ENCODE results near the gene ADGRG3. TPM values are rescaled to one million over a fixed set of nuclear protein-coding genes. Genes with fewer than 3 reads are reported as not detected.

Gene ADGRG3
- total and polyA plus RNA-seq, 9 of the 15 experiments (the other 6 are each of a cell fraction or from before 2014, with no cell fraction given): 0.09 to 0.52 (median 0.14) TPM; not detected in 3

- TF ChIP-seq BRCA1 (IDR thresholded peaks at IDR 0.05) (no peak), BRCA1 (CRISPR knock-in tag; IDR thresholded peaks at IDR 0.05) (no peak), ZNF184 (CRISPR knock-in tag; IDR thresholded peaks at IDR 0.05) (no peak), DPF2 (IDR thresholded peaks at IDR 0.05) (0 out of 2 replicates have a peak, but pooled peaks have one; percentile 24), ZBTB7A (IDR thresholded peaks at IDR 0.05; ENCODE audit: borderline replicate concordance, control insufficient read depth, low read depth, low read length) (no peak), TAF1 (IDR thresholded peaks at IDR 0.05; ENCODE audit: control insufficient read depth, extremely low read depth, insufficient read depth, low read length, severe bottlenecking) (no peak), RBBP5 (IDR thresholded peaks at IDR 0.05; ENCODE audit: borderline replicate concordance, insufficient read depth, low read length, poor library complexity, severe bottlenecking) (no peak), CBFB (CRISPR knock-in tag; IDR thresholded peaks at IDR 0.05) (no peak), PHB2 (IDR thresholded peaks at IDR 0.05; ENCODE audit: low read depth) (no peak), KDM5B (IDR thresholded peaks at IDR 0.05; ENCODE audit: insufficient replicate concordance, low read depth, low read length) (peak; percentile 87), ZC3H11A (IDR thresholded peaks at IDR 0.05; ENCODE audit: low read depth, low read length) (no peak), OTX1 (CRISPR knock-in tag; IDR thresholded peaks at IDR 0.05) (peak; percentile 78; the same call in 1 of the 2 replicates), ZNF79 (CRISPR knock-in tag; IDR thresholded peaks at IDR 0.05; ENCODE audit: low read depth) (no peak), DMBX1 (CRISPR knock-in tag; IDR thresholded peaks at IDR 0.05; ENCODE audit: borderline replicate concordance) (no peak)
- TF ChIP-seq, protein P1, sequence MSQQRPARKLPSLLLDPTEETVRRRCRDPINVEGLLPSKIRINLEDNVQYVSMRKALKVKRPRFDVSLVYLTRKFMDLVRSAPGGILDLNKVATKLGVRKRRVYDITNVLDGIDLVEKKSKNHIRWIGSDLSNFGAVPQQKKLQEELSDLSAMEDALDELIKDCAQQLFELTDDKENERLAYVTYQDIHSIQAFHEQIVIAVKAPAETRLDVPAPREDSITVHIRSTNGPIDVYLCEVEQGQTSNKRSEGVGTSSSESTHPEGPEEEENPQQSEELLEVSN (IDR thresholded peaks at IDR 0.05; ENCODE audit: borderline replicate concordance in 1 of 2, extremely low read depth in 1 of 2, insufficient read depth in 1 of 2, insufficient read length in 1 of 2, low read depth in 1 of 2, low read length in 1 of 2, poor library complexity in 1 of 2, severe bottlenecking in 1 of 2): no peak
- TF ChIP-seq, protein P2, sequence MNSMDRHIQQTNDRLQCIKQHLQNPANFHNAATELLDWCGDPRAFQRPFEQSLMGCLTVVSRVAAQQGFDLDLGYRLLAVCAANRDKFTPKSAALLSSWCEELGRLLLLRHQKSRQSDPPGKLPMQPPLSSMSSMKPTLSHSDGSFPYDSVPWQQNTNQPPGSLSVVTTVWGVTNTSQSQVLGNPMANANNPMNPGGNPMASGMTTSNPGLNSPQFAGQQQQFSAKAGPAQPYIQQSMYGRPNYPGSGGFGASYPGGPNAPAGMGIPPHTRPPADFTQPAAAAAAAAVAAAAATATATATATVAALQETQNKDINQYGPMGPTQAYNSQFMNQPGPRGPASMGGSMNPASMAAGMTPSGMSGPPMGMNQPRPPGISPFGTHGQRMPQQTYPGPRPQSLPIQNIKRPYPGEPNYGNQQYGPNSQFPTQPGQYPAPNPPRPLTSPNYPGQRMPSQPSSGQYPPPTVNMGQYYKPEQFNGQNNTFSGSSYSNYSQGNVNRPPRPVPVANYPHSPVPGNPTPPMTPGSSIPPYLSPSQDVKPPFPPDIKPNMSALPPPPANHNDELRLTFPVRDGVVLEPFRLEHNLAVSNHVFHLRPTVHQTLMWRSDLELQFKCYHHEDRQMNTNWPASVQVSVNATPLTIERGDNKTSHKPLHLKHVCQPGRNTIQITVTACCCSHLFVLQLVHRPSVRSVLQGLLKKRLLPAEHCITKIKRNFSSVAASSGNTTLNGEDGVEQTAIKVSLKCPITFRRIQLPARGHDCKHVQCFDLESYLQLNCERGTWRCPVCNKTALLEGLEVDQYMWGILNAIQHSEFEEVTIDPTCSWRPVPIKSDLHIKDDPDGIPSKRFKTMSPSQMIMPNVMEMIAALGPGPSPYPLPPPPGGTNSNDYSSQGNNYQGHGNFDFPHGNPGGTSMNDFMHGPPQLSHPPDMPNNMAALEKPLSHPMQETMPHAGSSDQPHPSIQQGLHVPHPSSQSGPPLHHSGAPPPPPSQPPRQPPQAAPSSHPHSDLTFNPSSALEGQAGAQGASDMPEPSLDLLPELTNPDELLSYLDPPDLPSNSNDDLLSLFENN (IDR thresholded peaks at IDR 0.05; ENCODE audit: low read depth in 2 of 2, low read length in 2 of 2): peak in 1 of 2 experiments; percentile 93; a peak in 2 of 4 replicates
- TF ChIP-seq, protein P3, sequence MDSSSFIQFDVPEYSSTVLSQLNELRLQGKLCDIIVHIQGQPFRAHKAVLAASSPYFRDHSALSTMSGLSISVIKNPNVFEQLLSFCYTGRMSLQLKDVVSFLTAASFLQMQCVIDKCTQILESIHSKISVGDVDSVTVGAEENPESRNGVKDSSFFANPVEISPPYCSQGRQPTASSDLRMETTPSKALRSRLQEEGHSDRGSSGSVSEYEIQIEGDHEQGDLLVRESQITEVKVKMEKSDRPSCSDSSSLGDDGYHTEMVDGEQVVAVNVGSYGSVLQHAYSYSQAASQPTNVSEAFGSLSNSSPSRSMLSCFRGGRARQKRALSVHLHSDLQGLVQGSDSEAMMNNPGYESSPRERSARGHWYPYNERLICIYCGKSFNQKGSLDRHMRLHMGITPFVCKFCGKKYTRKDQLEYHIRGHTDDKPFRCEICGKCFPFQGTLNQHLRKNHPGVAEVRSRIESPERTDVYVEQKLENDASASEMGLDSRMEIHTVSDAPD (CRISPR knock-in tag; IDR thresholded peaks at IDR 0.05): no peak
- TF ChIP-seq, protein P4, sequence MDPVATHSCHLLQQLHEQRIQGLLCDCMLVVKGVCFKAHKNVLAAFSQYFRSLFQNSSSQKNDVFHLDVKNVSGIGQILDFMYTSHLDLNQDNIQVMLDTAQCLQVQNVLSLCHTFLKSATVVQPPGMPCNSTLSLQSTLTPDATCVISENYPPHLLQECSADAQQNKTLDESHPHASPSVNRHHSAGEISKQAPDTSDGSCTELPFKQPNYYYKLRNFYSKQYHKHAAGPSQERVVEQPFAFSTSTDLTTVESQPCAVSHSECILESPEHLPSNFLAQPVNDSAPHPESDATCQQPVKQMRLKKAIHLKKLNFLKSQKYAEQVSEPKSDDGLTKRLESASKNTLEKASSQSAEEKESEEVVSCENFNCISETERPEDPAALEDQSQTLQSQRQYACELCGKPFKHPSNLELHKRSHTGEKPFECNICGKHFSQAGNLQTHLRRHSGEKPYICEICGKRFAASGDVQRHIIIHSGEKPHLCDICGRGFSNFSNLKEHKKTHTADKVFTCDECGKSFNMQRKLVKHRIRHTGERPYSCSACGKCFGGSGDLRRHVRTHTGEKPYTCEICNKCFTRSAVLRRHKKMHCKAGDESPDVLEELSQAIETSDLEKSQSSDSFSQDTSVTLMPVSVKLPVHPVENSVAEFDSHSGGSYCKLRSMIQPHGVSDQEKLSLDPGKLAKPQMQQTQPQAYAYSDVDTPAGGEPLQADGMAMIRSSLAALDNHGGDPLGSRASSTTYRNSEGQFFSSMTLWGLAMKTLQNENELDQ (CRISPR knock-in tag; IDR thresholded peaks at IDR 0.05; ENCODE audit: borderline replicate concordance): no peak
Observed at GRCh38 chr16:57682809-57683635, 14.9 kb downstream of the ADGRG3 start (continued).
